ENCODE measurements around the gene CELF4.

CELF4 gene

GRCh38 chr18:37574113-37574512 is 8.5 kb upstream of the CELF4 start:
- DNase-seq (ENCODE audit: low read depth in 2 of 2) = no peak

GRCh38 chr18:37572736-37573135 is 7.1 kb upstream of the CELF4 start:
- DNase-seq (ENCODE audit: low read depth in 2 of 2) = no peak

- DNase-seq (ENCODE audit: low read depth in 2 of 2) = no peak
Observed at GRCh38 chr18:37571266-37571665, 5.7 kb upstream of the CELF4 start.

GRCh38 chr18:37570336-37570930 is 4.8 kb upstream of the CELF4 start:
- no peak for DNase-seq (ENCODE audit: low read depth in 2 of 2)

- DNase-seq (ENCODE audit: low read depth in 2 of 2) = no peak
Observed at GRCh38 chr18:37568671-37569070, 3.1 kb upstream of the CELF4 start.

- DNase-seq (ENCODE audit: low read depth in 2 of 2) = no peak
Observed at GRCh38 chr18:37567994-37568359, 2.4 kb upstream of the CELF4 start.

GRCh38 chr18:37567061-37567993 is 1.7 kb upstream of the CELF4 start:
- DNase-seq (ENCODE audit: low read depth in 2 of 2) = no peak

- DNase-seq (ENCODE audit: low read depth in 2 of 2) = no peak
Observed at GRCh38 chr18:37566479-37567060, 972 bp upstream of the CELF4 start.

GRCh38 chr18:37565977-37566478 is 430 bp upstream of the CELF4 start:
- DNase-seq (ENCODE audit: low read depth in 2 of 2) = no peak

GRCh38 chr18:37564711-37565100 is 892 bp downstream of the CELF4 start:
- no peak for DNase-seq (ENCODE audit: low read depth in 2 of 2)

- DNase-seq (ENCODE audit: low read depth in 2 of 2) = no peak
Observed at GRCh38 chr18:37563931-37564392, 1.6 kb downstream of the CELF4 start.

GRCh38 chr18:37561986-37562385 is 3.6 kb downstream of the CELF4 start:
- DNase-seq (ENCODE audit: low read depth in 2 of 2) = no peak

GRCh38 chr18:37560003-37560402 is 5.6 kb downstream of the CELF4 start:
- no peak for DNase-seq (ENCODE audit: low read depth in 2 of 2)

- DNase-seq (ENCODE audit: low read depth in 2 of 2) = no peak
Observed at GRCh38 chr18:37559194-37559593, 6.4 kb downstream of the CELF4 start.

- DNase-seq (ENCODE audit: low read depth in 2 of 2) = no peak
Observed at GRCh38 chr18:37554399-37554787, 11.2 kb downstream of the CELF4 start.

GRCh38 chr18:37553633-37554398 is 11.8 kb downstream of the CELF4 start:
- DNase-seq (ENCODE audit: low read depth in 2 of 2) = no peak

- no peak for DNase-seq (ENCODE audit: low read depth in 2 of 2)
Observed at GRCh38 chr18:37552286-37552685, 13.3 kb downstream of the CELF4 start.

GRCh38 chr18:37551846-37552245 is 13.8 kb downstream of the CELF4 start:
- DNase-seq (ENCODE audit: low read depth in 2 of 2) = no peak

GRCh38 chr18:37551249-37551648 is 14.3 kb downstream of the CELF4 start:
- DNase-seq (ENCODE audit: low read depth in 2 of 2) = no peak

- no peak for DNase-seq (ENCODE audit: low read depth in 2 of 2)
Observed at GRCh38 chr18:37550118-37550875, 15.3 kb downstream of the CELF4 start.

GRCh38 chr18:37548679-37549289 is 16.8 kb downstream of the CELF4 start:
- no peak for DNase-seq (ENCODE audit: low read depth in 2 of 2)
